ENCODE data around the gene MARCHF9.

- TF ChIP-seq CTCF (conservative IDR thresholded peaks at IDR 0.05; ENCODE audit: low read depth, low read length) (no peak), EZH2 (IDR thresholded peaks at IDR 0.05; ENCODE audit: borderline replicate concordance, low read depth, low read length, poor library complexity, severe bottlenecking) (no peak)
These were observed 28.5 kb downstream of the MARCHF9 start for GRCh38 chr12:57783466-57783801.

Measured in A673 (cell line).